Sciatic nerve (tissue), 2 donors: ENCODE data around the gene PLEKHH3. TPM values are rescaled to one million over a fixed set of nuclear protein-coding genes. Genes with fewer than 3 reads are reported as not detected.
"Not testable (repeated sequence)": the region's sequence is repeated elsewhere in the genome, so short reads cannot be mapped to it uniquely, and the experiment has no call there.

Experiments used
- ATAC-seq: fragments of 200-7000 bp; cut with Tn5 transposase; one replicate; pipeline ENCODE4 v1.9.1; 2020; ENCODE audit warnings: mild to moderate bottlenecking, moderate library complexity
- DNase-seq: peaks from one replicate; pipeline ENCODE4 v3.0.0-alpha.2; 2020; ENCODE audit warnings: low spot score
- intact Hi-C: fragments of 100-400 bp; cut with DNase I; formaldehyde crosslinking; loops from one replicate; pipeline ENCODE4 v1.14.2; 2022
- total RNA-seq: library from RNA; stranded (reverse); fragmentation: NEBNext Ultra II Directional; extraction: Animal tissue kit (Norgen Biotek cat#: 25700); gene quantifications from one replicate; pipeline ENCODE4 v1.2.1, GENCODE V29; 2021
- donor health status: DM: no; HTN: no; CAD: no.
- donor health status: DM: no; HTN: no; CAD: no.

Gene PLEKHH3
- total RNA-seq, 1 donor from 2014 or later: 40.3 TPM

DNA sequence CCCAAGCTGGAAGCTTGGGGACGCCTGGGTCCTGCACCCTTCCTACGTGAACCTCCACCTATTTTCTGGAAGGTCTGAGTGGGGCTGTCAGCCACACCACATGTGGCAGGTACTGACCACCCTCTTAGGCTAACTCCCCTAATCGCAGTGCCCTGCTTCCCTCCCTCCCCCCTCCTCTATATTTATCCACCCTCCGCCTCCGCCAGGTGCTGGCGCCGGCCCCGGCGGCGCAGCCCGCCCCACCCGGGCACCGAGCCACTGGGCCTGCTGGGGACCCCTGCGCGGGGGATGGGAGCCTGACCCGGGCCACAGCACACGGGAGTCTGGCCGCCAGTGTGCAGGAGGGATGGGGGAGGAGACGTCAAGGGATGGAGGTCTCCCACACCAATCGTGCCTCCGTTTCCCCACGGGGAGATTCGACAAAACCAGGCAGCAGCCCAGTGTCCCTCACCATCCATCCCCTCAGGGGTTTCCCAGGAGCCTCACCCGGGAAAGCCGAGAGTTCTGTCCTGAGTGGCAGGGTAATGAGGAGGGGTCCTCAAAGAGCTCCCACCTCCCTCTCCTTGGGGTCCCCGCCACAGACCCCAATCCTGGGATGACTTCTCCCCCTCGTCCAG is 1.3 kb downstream of the PLEKHH3 start:
- intact Hi-C loops: no loop called here
- DNase-seq: no peak
- no peak for ATAC-seq

DNA sequence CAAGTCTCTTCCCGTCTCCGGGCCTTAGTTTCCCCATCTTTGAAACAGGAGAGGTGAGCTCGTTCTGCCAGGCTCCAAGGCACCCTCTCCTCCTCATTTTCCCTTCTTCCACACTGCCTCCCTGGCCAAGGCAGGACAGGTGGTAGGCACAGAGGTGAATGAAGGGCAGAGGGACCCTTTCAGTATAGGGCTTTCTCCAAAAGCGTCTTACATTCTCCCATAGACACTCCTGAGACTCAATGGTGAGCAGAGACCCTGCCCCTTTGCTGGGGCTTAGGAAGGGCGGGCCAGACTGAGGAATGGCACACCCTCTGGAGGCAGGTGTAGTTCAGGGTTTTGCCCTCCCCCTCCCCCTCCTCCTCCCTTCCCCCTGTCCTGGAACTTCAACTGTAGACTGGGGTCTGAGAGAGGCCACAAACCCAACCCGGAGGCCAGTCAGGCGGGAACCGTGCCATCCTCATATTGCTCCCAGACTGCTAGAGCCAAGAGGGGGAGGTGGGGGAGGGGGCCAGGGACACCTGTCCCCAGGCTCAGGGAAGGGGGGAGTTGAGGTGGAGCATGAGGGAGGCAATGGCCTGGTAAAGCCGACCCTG is 1.9 kb downstream of the PLEKHH3 start:
- ATAC-seq: no peak
- DNase-seq: no peak
- intact Hi-C loops: no loop called here

DNA sequence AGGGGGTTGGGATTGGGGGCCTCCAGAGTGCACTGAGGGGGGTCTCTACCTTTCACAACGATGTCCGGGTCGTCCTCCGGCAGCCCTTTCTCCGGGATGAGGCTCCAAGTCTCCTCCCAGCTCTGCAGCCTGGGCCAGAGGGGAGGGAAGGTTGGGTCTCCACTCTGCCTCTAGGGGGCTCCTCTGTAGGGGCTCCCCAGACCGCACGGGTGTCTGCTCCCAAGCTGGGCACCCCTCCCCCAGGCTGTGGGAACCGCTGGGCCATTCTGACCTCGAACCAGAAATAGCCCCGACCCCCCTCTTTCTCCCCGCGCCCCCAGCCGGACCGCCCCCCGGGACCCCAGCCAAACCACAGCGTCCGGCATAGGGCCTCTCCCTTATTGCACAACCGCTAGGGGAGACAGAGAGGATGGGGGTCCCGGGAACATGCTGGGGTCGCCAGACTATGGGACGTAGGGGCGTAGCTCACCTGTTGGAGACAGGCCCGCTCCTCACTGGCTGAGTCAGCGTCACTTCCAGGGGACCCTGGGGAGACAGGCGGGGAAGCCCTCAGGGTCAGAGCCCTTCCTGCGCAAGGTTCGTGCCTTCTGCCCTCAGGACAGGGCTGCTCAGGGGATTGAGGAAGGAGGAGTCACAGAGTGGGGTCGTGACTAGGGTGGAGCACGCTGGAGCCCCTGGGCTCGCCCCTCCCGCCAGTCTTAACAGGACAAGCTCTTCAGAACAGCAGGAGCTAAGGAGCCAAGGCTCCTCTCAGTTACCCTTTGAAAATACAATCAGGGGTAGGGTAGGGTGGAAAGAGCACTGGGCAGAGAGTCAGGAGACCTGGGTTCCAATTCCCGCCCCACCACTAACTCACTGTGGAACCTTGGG is 2.7 kb downstream of the PLEKHH3 start:
- DNase-seq (peak; percentile 85), ATAC-seq (peak; percentile 34)
- intact Hi-C loops: no loop called here

DNA sequence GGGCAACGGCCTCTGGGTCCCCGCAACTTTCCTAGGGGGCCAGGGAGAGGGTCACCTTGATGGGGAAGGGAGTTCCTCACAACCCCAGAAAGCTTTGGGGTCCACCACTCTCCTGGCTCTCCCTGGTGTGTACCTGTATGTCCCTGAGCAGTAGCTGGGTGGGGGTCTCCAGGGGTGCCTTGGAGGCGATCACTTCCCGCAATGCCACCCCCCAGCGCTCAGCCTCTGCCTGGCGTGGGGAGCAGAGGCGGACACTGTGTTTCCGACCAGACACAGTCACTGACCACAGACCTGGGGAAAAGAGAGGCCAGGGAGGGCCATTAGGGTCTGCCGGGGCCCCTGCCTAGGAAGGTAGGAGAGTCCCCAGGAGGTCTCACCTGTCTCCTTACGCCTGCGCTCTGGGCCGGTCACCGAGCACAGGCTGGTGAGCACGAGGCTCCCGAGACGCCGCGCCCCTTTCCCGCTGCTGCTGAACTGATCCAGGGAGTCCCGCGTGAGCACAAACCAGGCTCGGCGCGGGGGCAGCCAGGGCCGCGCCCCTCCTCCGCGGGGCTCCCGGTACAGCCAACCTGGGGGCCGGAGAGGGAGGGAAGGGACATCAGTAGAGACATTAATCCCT is 3.4 kb downstream of the PLEKHH3 start:
- intact Hi-C loops: no loop called here
- DNase-seq: no peak
- ATAC-seq: no peak

DNA sequence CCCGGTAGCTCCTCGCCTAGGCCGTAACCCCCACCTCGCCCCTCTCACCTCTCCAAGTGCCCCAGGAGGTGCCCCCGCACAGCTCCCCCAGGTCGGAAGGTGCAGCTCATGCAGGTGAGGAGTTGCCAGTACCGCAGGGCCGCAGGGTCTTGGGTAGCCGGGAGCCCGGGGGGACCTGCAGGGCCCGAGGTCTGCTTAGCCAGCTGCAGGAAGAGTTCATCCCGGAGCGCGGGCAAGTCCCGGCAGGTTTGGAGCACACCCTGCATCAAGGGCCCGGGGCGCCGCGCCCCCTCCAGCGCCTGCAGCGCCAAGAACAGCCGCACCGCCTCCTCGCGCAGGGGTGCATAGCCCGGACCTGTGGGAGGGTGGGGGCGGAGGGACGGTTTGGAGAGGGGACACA is 4.8 kb downstream of the PLEKHH3 start:
- DNase-seq (no peak), ATAC-seq (no peak)
- intact Hi-C loops: no loop called here

DNA sequence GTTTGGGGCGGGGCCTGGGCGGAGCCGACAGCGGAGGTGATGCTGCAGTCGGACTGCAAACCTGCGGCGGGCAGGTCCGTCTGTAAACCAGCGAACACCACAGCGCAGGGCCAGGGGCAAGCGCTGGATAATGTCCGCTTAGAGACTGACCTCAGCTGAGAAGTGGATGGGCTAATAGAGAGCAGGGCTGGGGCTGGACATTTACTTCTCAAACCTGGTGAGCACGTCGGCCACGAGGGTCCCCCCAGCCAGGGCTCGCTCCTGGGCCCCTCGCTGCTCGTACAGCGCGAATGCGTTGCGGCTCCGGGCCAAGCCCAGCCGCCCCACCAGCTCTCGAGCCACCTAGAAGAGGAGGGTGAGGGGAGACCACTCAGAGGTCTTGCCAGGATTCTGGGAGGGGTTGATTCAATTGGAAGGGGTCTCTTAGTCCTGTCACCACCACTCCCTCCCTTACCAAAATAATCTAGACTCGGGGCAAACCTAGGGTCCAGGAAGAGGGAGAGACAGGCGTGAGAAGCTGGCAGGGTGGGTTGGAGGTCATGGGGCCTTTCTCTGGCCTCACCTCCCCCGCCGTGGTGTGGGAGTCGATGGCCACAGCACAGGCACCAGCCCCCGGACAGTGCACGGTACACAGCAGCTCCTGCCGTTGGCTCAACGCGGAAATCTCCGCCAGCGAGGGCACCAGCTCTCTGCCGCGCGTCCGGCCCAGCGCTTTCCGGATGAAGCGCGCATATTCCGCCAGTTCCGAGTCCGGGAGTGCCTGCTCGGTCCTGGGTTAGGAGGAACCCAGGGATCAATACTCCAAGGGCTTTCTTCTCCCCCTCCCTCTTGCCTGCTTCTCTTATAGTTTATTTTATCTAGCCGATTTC is 5.8 kb downstream of the PLEKHH3 start:
- DNase-seq (no peak), ATAC-seq (no peak)
- intact Hi-C loops: no loop called here

DNA sequence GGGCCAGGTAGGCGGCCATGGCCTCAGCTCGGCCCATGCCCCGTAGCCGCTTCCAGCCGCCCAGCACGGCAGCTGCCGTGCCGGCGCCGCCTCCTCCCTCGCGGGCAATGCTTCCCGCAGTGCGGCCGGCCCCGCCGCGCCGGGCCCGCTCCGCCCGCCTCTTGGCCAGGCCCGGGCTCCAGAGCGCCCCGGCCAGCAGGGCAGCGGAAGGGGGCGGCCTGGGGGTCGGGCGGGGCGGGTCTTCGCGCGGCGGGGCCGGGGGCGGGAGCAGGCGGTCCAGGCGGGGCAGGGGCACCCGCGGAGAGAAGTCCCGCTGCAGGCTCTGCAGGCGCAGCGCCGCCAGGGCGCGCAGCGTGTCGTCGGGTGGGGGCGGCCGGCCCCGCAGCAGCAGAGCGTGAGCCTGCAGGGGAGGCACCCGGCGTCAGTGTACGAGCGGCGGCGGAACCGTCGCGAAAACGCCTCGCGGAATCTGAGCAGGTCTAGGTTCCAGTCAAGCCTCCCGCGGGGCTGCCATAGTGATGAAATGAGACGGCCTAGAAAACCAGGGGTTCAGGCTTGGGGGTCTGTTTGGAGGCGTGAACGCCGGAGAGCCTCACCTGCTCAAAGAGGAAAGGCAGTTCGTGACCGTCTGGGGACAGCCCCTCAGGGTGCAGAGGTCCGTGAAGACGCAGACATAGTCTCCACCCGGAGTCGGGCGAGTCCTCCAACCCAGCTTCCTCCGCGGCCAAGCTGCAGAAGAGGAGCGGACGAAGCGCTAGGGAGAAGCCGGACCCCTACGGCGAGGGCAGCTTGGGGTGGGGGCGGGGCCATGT is 6.6 kb downstream of the PLEKHH3 start:
- intact Hi-C loops: no loop called here
- ATAC-seq: no peak
- no peak for DNase-seq

DNA sequence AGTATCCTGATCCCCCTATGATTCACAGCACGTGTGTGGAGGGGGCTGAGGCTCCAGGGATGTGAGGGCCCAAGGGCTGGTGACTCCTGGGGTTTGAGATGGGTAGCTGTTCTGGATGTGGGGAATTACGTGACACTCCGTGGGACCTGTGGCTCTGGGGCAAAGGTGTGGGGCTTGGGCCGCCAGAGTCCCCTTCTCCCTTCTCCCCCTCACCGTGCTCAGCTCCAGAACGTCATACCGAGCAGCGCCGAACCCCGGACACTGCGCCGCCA is 7.2 kb downstream of the PLEKHH3 start:
- no peak for ATAC-seq
- DNase-seq: no peak
- intact Hi-C loops: no loop called here

DNA sequence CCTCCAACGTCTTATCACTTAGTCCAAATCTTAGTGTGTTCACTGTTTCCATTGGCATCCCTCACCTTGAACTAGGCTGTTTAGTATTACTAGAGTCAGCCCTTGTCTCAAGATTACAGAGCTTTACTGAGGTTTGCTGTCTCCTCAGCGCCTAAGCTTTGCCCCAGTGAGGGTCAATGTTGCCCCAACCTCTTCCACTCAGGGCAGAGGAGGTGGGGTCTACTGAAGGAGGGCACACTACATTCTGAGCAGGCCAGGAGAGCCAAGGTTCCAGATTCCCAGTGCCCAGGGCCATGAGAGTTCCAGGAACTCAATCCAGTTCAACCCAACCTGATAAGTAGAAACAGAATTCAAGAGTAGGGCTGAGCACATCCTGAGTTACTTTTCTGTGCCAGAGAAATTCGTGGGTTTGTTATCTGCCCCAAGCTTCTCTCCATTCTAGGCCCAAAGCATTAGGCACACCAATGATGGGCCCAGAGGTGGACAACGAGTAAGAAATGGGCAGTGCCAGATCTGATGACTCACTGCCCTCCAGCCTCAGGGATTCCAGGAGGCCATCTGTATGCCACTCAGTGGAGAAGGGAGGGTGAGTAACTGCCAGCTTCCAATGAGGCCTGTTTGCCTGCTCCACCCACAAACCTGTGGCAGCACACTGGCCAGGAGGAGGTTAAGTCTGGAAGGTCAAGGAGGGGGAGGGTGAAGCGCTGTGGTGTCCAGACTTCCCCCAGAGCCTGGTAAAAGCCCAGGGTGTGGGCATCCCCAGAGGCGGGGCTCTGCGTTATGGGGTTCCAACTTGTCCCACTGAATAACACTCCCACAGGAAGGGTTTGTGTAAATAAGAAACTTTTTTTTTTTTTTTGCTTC is 9.5 kb downstream of the PLEKHH3 start:
- DNase-seq (no peak), ATAC-seq (peak; percentile 48)
- intact Hi-C loops: no loop called here

DNA sequence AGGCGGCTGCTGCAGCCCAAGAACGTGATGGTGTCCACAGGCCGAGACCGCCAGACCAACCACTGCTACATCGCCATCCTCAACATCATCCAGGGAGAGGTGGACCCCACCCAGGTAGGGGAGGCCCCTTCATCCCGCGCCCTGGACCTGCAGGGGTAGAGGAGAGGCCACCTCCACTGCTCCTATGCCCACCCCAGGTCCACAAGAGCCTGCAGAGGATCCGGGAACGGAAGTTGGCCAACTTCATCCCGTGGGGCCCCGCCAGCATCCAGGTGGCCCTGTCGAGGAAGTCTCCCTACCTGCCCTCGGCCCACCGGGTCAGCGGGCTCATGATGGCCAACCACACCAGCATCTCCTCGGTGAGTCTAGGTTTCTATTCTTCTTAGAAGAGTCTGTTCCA is 10.7 kb downstream of the PLEKHH3 start:
- ATAC-seq, DNase-seq, intact Hi-C loops: not testable (repeated sequence)

DNA sequence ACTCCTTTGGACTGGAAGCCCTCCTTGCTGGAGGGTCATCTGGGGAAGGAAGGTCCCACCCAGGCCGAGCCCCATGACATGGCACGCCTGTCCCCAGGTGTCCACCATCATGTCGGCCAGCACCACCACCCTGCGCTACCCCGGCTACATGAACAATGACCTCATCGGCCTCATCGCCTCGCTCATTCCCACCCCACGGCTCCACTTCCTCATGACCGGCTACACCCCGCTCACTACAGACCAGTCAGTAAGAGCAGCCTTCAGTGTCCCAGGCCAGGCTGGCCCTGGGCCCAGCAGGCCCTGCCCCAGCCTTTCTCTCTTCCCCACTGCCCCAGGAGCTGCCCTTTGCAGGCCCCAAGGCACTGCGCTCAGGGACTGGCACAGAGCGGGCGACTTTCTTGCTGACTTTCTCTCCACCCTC is 11.2 kb downstream of the PLEKHH3 start:
- intact Hi-C loops: no loop called here
- no peak for DNase-seq
- peak; percentile 4 for ATAC-seq

DNA sequence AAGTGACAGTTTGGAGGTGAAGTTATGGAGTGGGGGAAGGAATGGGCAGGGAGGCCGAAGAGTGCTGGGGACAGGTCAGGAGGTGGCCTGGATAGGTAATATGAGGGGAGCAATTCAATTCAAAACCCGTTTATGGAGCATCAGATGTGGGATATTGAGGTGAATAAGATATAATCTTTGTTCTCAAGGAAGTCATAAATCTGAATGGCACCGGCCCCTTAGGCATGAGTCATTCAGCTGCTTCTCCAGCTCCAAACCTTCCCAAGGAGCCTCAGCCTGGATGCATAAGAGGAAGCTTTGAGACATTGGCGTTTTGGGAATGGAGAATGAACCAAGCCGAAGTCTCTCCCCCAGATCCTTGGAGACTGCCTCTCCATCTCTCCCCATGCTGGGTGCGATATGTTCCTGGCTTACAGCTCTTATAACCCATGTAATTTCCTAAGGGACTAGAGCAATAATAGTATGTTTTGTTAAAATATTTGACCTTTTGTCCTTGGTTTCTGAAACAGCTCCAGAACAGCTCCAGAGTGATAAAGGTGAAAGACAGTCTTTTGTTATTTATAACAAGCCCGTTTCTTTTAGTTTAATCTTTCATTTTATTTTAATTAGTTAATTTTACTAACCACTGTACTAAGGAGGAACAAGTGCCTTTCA is 16.0 kb downstream of the PLEKHH3 start:
- DNase-seq (no peak), ATAC-seq (peak; percentile 34)
- intact Hi-C loops: no loop called here

DNA sequence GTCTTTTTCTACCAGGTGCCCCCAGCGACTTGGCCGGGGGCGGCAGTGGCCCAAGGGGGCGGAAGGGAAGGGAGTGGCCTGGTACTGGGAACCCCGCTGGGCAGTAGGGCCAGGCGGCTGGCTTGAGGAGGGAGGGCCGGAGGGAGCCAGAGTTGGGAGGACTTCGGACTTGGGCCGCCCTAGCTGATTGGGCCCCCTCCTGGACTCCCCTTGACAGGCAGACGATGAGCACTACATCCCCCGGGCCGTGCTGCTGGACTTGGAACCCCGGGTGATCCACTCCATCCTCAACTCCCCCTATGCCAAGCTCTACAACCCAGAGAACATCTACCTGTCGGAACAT is 16.9 kb downstream of the PLEKHH3 start:
- ATAC-seq: peak; percentile 44
- DNase-seq, intact Hi-C loops: not testable (repeated sequence)

DNA sequence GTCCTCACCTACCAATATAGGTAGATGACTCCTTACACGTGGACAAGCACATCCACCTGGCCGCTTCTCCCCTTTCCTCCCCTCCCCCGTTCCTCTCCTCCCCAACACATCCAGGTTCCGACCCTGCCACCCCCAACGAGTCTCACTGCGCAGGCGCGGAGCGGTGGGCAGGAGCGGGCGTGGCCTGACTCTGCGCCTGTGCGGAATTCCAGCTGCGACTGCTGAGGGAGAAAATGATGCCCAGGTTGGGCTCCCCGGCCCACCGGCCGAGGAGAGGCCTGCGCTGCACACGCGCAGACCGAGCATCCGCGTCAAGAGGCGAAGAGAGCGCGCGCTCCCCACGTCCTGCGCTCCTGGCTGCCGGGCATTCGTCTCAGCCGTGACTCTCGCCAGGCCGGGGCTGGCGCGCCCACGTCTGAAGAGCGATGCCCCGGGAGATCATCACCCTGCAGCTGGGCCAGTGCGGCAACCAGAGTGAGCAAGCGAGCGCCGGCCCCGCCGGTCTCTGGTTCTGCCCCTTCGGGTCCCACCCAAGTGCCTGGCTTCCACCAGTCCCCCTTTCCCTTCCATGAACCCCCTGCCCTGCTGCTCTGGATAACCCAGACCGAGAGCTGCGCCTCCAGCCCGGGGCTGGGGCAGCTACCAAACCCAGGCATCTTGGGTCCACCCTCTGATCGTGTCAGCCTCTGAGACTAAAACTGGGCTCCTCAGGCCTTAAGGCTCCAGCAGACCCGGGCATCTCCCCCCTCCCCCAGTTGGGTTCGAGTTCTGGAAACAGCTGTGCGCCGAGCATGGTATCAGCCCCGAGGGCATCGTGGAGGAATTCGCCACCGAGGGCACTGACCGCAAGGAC is 17.5 kb downstream of the PLEKHH3 start, which contains the start of gene TUBG2:
Gene TUBG2, plus strand, starts transcription at position 206 of the 853 bp plus-strand sequence. Its CDS starts 220 bp downstream, at position 426.
- peak; percentile 95 for ATAC-seq
- intact Hi-C loops: no loop called here
- DNase-seq: peak; percentile 92

DNA sequence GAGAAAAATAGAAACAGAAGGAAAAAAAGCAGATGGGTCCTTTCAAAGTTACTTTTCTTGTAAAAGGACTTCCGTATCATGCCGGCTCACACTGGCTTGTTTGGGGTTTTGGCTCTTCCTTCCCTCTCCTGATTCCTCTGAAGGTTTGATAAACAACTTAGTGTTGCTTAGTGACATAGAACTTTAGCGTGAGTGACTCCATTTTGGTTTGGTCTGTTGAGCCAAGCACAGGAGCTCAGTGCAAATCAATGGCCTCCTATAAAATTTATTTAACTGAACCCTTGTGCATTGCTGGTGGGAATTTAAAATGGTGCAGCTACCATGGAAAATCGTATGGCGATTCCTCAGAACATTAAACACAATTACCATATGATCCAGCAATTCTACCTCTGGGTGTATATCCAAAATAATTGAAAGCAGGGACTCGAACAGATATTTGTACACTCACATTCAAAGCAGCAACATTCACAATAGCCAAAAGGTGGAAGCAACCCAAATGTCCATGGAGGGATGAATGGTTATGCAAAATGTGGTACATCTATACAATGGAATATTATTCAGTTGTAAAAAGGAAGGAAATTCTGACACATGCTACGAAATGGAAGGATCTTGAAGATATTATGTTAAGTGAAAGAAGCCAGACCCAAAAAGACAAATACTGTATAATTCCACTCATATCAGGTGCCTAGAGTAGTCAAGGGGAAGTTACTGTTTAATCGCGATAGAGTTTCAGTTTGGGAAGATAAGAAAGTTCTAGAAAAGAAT is 18.8 kb downstream of the PLEKHH3 start:
- intact Hi-C loops: no loop called here
- DNase-seq: no peak
- ATAC-seq: no peak
